ENCODE results near the gene ADPRM.

Gene ADPRM, protein sequence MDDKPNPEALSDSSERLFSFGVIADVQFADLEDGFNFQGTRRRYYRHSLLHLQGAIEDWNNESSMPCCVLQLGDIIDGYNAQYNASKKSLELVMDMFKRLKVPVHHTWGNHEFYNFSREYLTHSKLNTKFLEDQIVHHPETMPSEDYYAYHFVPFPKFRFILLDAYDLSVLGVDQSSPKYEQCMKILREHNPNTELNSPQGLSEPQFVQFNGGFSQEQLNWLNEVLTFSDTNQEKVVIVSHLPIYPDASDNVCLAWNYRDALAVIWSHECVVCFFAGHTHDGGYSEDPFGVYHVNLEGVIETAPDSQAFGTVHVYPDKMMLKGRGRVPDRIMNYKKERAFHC

GRCh38 chr17:10697092-10698081 is at the start of gene ADPRM, which contains the start of gene SCO1:
TSS of gene ADPRM (plus strand) at chr17:10697594. CDS start at chr17:10704927, 7,333 bp downstream.
TSS of gene SCO1 (minus strand) at chr17:10697533. CDS start at chr17:10697507, 26 bp downstream.
- Histone ChIP-seq H3K4me3 (ENCODE audit: low read depth, low read length) (peak within 1 kb of the TSS; percentile 93), H3K27me3 (replicated peaks) (no peaks in the 10 kb centered on the region), H3K36me3 (replicated peaks) (peaks cover 13% of the 10 kb centered on the region), H3K27ac (peak within 1 kb of the TSS; percentile 75)
- DNase-seq, result peak; percentile 91
- peak; percentile 64 for TF ChIP-seq CTCF (IDR thresholded peaks at IDR 0.05; ENCODE audit: low read depth, low read length, missing control alignments)
- in situ Hi-C loops (cut with HindIII; ENCODE audit: low pct_ligation_motif_present, low sequenced_read_pairs), result no loop called here

GRCh38 chr17:10648381-10648780 is 49.0 kb upstream of the ADPRM start:
- in situ Hi-C loops (cut with HindIII; ENCODE audit: low pct_ligation_motif_present, low sequenced_read_pairs), result no loop called here

DNA sequence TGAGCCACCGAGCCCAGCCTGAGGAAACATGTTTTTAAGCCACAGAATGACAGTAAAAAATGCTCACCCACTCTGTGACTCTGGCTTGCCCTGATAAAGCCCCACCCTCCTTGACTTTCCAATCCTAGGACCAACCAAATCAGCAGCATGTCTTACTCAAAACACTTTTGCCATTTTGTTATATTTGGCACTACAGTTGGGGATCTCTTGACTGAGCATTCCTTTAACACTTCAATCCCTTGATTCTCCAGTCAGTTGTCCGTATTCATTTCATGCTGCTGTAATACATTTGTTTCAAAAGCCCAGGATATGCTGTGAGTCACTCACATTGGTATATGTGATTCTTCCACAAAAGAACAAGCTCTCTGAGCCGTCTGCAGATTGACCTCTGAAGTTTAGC is 48.4 kb upstream of the ADPRM start:
- no peak for TF ChIP-seq CTCF (IDR thresholded peaks at IDR 0.05; ENCODE audit: low read depth, low read length, missing control alignments)
- peak; percentile 18 for DNase-seq
- in situ Hi-C loops (cut with HindIII; ENCODE audit: low pct_ligation_motif_present, low sequenced_read_pairs), result no loop called here
- Histone ChIP-seq H3K27me3 (replicated peaks) (no peaks in the 10 kb centered on the region), H3K4me3 (ENCODE audit: low read depth, low read length) (no peak overlapping the region), H3K36me3 (replicated peaks) (no peaks in the 10 kb centered on the region), H3K27ac (no peak overlapping the region)

More at GRCh38 chr17:10648381-10648780, 49.0 kb upstream of the ADPRM start:
- Histone ChIP-seq H3K36me3 (replicated peaks) (no peaks in the 10 kb centered on the region), H3K27me3 (replicated peaks) (no peaks in the 10 kb centered on the region), H3K27ac (no peak overlapping the region), H3K4me3 (ENCODE audit: low read depth, low read length) (no peak overlapping the region)
- DNase-seq, result no peak
- no peak for TF ChIP-seq CTCF (IDR thresholded peaks at IDR 0.05; ENCODE audit: low read depth, low read length, missing control alignments)

GRCh38 chr17:10649602-10650001 is 47.8 kb upstream of the ADPRM start:
- in situ Hi-C loops (cut with HindIII; ENCODE audit: low pct_ligation_motif_present, low sequenced_read_pairs), result no loop called here
- Histone ChIP-seq H3K36me3 (replicated peaks) (no peaks in the 10 kb centered on the region), H3K4me3 (ENCODE audit: low read depth, low read length) (no peak overlapping the region), H3K27ac (no peak overlapping the region), H3K27me3 (replicated peaks) (no peaks in the 10 kb centered on the region)
- no peak for DNase-seq
- no peak for TF ChIP-seq CTCF (IDR thresholded peaks at IDR 0.05; ENCODE audit: low read depth, low read length, missing control alignments)

- no peak overlapping the region for H3K27ac ChIP-seq
- TF ChIP-seq CTCF (IDR thresholded peaks at IDR 0.05; ENCODE audit: low read depth, low read length, missing control alignments), result no peak
- H3K4me3 ChIP-seq (ENCODE audit: low read depth, low read length), result no peak overlapping the region
- DNase-seq, result no peak
- H3K36me3 ChIP-seq (replicated peaks), result no peaks in the 10 kb centered on the region
- in situ Hi-C loops (cut with HindIII; ENCODE audit: low pct_ligation_motif_present, low sequenced_read_pairs), result no loop called here
- no peaks in the 10 kb centered on the region for H3K27me3 ChIP-seq (replicated peaks)
Observed at GRCh38 chr17:10651927-10652326, 45.5 kb upstream of the ADPRM start.
